HEK293T (cell line): ENCODE measurements around the gene IGF1R.

Source experiments
- CTCF ChIA-PET: fragments of 350-600 bp; formaldehyde crosslinking; extraction: SDS; loops from one replicate; lab custom pipeline; 2021; ENCODE audit warnings: antibody characterized with exemption, inconsistent platforms; lab: Yijun Ruan, JAX
- POLR2A ChIA-PET: fragments of 350-600 bp; formaldehyde crosslinking; extraction: SDS; loops from one replicate; lab custom pipeline; 2020; ENCODE audit warnings: antibody characterized with exemption, inconsistent platforms; lab: Yijun Ruan, JAX
- DNase-seq: peaks from one replicate; pipeline ENCODE4 v3.0.0; 2012; ENCODE audit warnings: mixed read lengths; ENCODE audit errors: extremely low spot score
- ARNT ChIP-seq: fragments of 450-650 bp; IDR thresholded peaks from 2 replicates; pipeline ENCODE4 v1.6.1; 2017; ENCODE audit warnings: mild to moderate bottlenecking
- BHLHE40 ChIP-seq: fragments of 450-650 bp; IDR thresholded peaks from 2 replicates; pipeline ENCODE4 v1.6.1; 2016; ENCODE audit warnings: mild to moderate bottlenecking, moderate library complexity, borderline replicate concordance
- CTBP1 ChIP-seq: fragments of 450-650 bp; IDR thresholded peaks from 2 replicates; pipeline ENCODE4 v1.6.1; 2016; ENCODE audit warnings: borderline replicate concordance
- ELF4 ChIP-seq: fragments of 450-650 bp; IDR thresholded peaks from 2 replicates; pipeline ENCODE4 v1.6.1; 2017; ENCODE audit warnings: antibody characterized with exemption
- FOXA1 ChIP-seq: fragments of 450-650 bp; IDR thresholded peaks from 2 replicates; pipeline ENCODE4 v1.6.1; 2016; ENCODE audit warnings: mild to moderate bottlenecking
- FOXK2 ChIP-seq: fragments of 450-650 bp; IDR thresholded peaks from 2 replicates; pipeline ENCODE4 v1.6.1; 2016; ENCODE audit warnings: mild to moderate bottlenecking
- FOXM1 ChIP-seq: fragments of 450-650 bp; IDR thresholded peaks from 2 replicates; pipeline ENCODE4 v1.6.1; 2017; ENCODE audit warnings: mild to moderate bottlenecking, borderline replicate concordance
- HDGF ChIP-seq: fragments of 450-650 bp; IDR thresholded peaks from 2 replicates; pipeline ENCODE4 v1.6.1; 2017; ENCODE audit warnings: antibody characterized with exemption, borderline replicate concordance
- L3MBTL2 ChIP-seq: fragments of 450-650 bp; conservative IDR thresholded peaks from 2 replicates; pipeline ENCODE4 v1.6.1; 2016; ENCODE audit warnings: mild to moderate bottlenecking
- LEF1 ChIP-seq: fragments of 450-650 bp; IDR thresholded peaks from 2 replicates; pipeline ENCODE4 v1.6.1; 2017; ENCODE audit warnings: mild to moderate bottlenecking, borderline replicate concordance
- NFRKB ChIP-seq: fragments of 450-650 bp; IDR thresholded peaks from 2 replicates; pipeline ENCODE4 v1.6.1; 2016; ENCODE audit warnings: mild to moderate bottlenecking, moderate library complexity
- PKNOX1 ChIP-seq: fragments of 450-650 bp; IDR thresholded peaks from 2 replicates; pipeline ENCODE4 v1.6.1; 2016
- SP1 ChIP-seq: fragments of 450-650 bp; IDR thresholded peaks from 2 replicates; pipeline ENCODE4 v1.6.1; 2017
- SUZ12 ChIP-seq: fragments of 450-650 bp; IDR thresholded peaks from 2 replicates; pipeline ENCODE4 v1.6.1; 2016; ENCODE audit warnings: mild to moderate bottlenecking
- TARDBP ChIP-seq: fragments of 450-650 bp; IDR thresholded peaks from 2 replicates; pipeline ENCODE4 v1.6.1; 2016
- ZNF384 ChIP-seq: fragments of 450-650 bp; IDR thresholded peaks from 2 replicates; pipeline ENCODE4 v1.6.1; 2016

The IGF1R gene

GRCh38 chr15:98807262-98807661, 158.9 kb downstream of the IGF1R start:
- no peak for DNase-seq
- TF ChIP-seq ELF4 (no peak), ARNT (no peak), PKNOX1 (no peak), NFRKB (no peak)
- CTCF ChIA-PET, result interaction anchor here (0.9 to 1.9 kb wide), 4 partner anchors 10 to 43 kb away, joined by 3 to 7 read pairs (median 4); no protein-coding TSS in a partner anchor
- POLR2A ChIA-PET, result no interaction called here

- DNase-seq, result no peak
- POLR2A ChIA-PET, result no interaction called here
- CTCF ChIA-PET, result interaction anchor here (0.5 to 1.6 kb wide), 2 partner anchors 42 to 64 kb away, joined by 4 read pairs; no protein-coding TSS in a partner anchor
- no peak for TF ChIP-seq BHLHE40
- TF ChIP-seq FOXM1, result no peak
- no peak for TF ChIP-seq FOXA1
- no peak for TF ChIP-seq ELF4
These were observed 160.9 kb downstream of the IGF1R start for GRCh38 chr15:98809273-98809672.

- ChIA-PET CTCF (interaction anchor here (0.7 to 1.1 kb wide), 2 partner anchors 16 to 26 kb away, joined by 3 read pairs; no protein-coding TSS in a partner anchor), POLR2A (no interaction called here)
- TF ChIP-seq ELF4, result no peak
- TF ChIP-seq SP1, result no peak
- no peak for TF ChIP-seq PKNOX1
- no peak for TF ChIP-seq CTBP1
- no peak for TF ChIP-seq FOXM1
- no peak for TF ChIP-seq FOXA1
- TF ChIP-seq TARDBP, result no peak
- no peak for DNase-seq
These were observed 164.5 kb downstream of the IGF1R start for GRCh38 chr15:98812716-98813446.

- no peak for TF ChIP-seq LEF1
- no peak for TF ChIP-seq FOXK2
- TF ChIP-seq FOXM1, result no peak
- TF ChIP-seq SP1, result no peak
- TF ChIP-seq SUZ12, result no peak
- ChIA-PET POLR2A (interaction anchor here (1.8 kb wide), 1 partner anchor 9 kb away, joined by 7 read pairs; no protein-coding TSS in a partner anchor), CTCF (interaction anchor here (0.6 kb wide), 1 partner anchor 12 kb away, joined by 3 read pairs; no protein-coding TSS in a partner anchor)
- DNase-seq, result no peak
These were observed 165.6 kb downstream of the IGF1R start for GRCh38 chr15:98813951-98814350.

GRCh38 chr15:98815207-98815606, 166.9 kb downstream of the IGF1R start:
- no peak for DNase-seq
- ChIA-PET POLR2A (interaction anchor here (1.8 kb wide), 1 partner anchor 8 kb away, joined by 7 read pairs; no protein-coding TSS in a partner anchor), CTCF (interaction anchor here (1.0 kb wide), 1 partner anchor 66 kb away, joined by 3 read pairs; no protein-coding TSS in a partner anchor)
- TF ChIP-seq HDGF, result no peak
- no peak for TF ChIP-seq LEF1
- TF ChIP-seq TARDBP, result no peak
- TF ChIP-seq CTBP1, result no peak
- no peak for TF ChIP-seq NFRKB
- TF ChIP-seq L3MBTL2, result no peak
- TF ChIP-seq ELF4, result no peak
- no peak for TF ChIP-seq FOXM1
- no peak for TF ChIP-seq PKNOX1
- TF ChIP-seq SP1, result no peak
- no peak for TF ChIP-seq ZNF384
- no peak for TF ChIP-seq ARNT
- no peak for TF ChIP-seq FOXA1

GRCh38 chr15:98817745-98818144, 169.4 kb downstream of the IGF1R start:
- TF ChIP-seq HDGF (no peak), LEF1 (no peak), SUZ12 (no peak), FOXA1 (no peak), ELF4 (no peak), ARNT (no peak), L3MBTL2 (no peak), ZNF384 (no peak), TARDBP (no peak), CTBP1 (no peak), PKNOX1 (no peak)
- DNase-seq, result no peak
- CTCF ChIA-PET, result interaction anchor here (2.1 kb wide), 1 partner anchor 11 kb away, joined by 7 read pairs; no protein-coding TSS in a partner anchor
- POLR2A ChIA-PET, result no interaction called here
